Lung (tissue), 12 donors: ENCODE measurements around the gene BCL11A. TPM values are rescaled to one million over a fixed set of nuclear protein-coding genes. Genes with fewer than 3 reads are reported as not detected.

Source experiments
- ATAC-seq: fragments of 200-7000 bp; cut with Tn5 transposase; one replicate; pipeline ENCODE4 v1.9.1; 2020; ENCODE audit warnings: moderate number of reproducible peaks; ENCODE audit not compliant: insufficient read depth, low FRiP score
- DNase-seq, 3 donors: peaks; one replicate each; pipeline ENCODE4 v3.0.0-alpha.2; 2013 to 2017
- H3K27ac ChIP-seq, 2 donors: one replicate each; pipeline ENCODE4 v1.5.1; 2013; ENCODE audit warnings: mild to moderate bottlenecking in 2 of 2, moderate library complexity in 2 of 2, control low read depth in 1 of 2, inconsistent platforms in 1 of 2, low read depth in 1 of 2, low read length in 1 of 2
- H3K27me3 ChIP-seq, 3 donors: one replicate each; pipeline ENCODE4 v1.5.1; 2013; ENCODE audit warnings: low read length in 2 of 3; ENCODE audit not compliant: control insufficient read depth in 3 of 3, insufficient read depth in 3 of 3
- H3K36me3 ChIP-seq, 4 donors: one replicate each; pipeline ENCODE4 v1.5.1; 2013; ENCODE audit warnings: low read length in 4 of 4, mild to moderate bottlenecking in 1 of 4, moderate library complexity in 1 of 4; ENCODE audit not compliant: control insufficient read depth in 4 of 4, insufficient read depth in 4 of 4
- H3K4me1 ChIP-seq, 5 donors: one replicate each; pipeline ENCODE4 v1.5.1; 2013; ENCODE audit warnings: low read length in 5 of 5, mild to moderate bottlenecking in 2 of 5, moderate library complexity in 1 of 5; ENCODE audit not compliant: control insufficient read depth in 5 of 5, insufficient read depth in 5 of 5
- H3K4me3 ChIP-seq: one replicate; pipeline ENCODE4 v1.5.1; 2013; ENCODE audit warnings: mild to moderate bottlenecking, control low read depth, moderate library complexity
- H3K9ac ChIP-seq, 2 donors: one replicate each; pipeline ENCODE4 v1.5.1; 2013; ENCODE audit warnings: low read length in 2 of 2, control low read depth in 1 of 2; ENCODE audit not compliant: insufficient read depth in 1 of 2
- H3K9me3 ChIP-seq, 4 donors: one replicate each; pipeline ENCODE4 v1.5.1; 2013; ENCODE audit warnings: low read length in 3 of 4, mild to moderate bottlenecking in 1 of 4, moderate library complexity in 1 of 4; ENCODE audit not compliant: control insufficient read depth in 4 of 4, insufficient read depth in 3 of 4
- WGBS, 2 donors: extraction: QIAGEN DNeasy Blood & Tissue Kit; methylation state at CpG; one replicate each; pipeline ENCODE4 v1.1.7; 2013; 5-methylcytosine and 5-hydroxymethylcytosine counted together
- polyA plus RNA-seq, 2 donors: library from polyadenylated mRNA; stranded (reverse); fragments of 200-250 nt; gene quantifications; one replicate each; pipeline ENCODE4 v1.2.1, GENCODE V29; 2013
- total RNA-seq, 2 donors: library from RNA; depleted of rRNA in 1 of 2; stranded (reverse); fragments of >200 nt in 1 of 2; gene quantifications; one replicate each; pipeline ENCODE4 v1.2.1, GENCODE V29; 2014 to 2021
- TF ChIP-seq, protein P1 (sequence below): IDR thresholded peaks from 2 replicates; pipeline ENCODE4 v1.5.1; 2012; ENCODE audit warnings: mild to moderate bottlenecking; ENCODE audit errors: control extremely low read depth, extremely low read depth
- donor health status: control.
- donor health status: control.
- donor health status: Bipolar disorder and iron deficiency.
- donor health status: healthy.
- donor health status: DM: yes; HTN: yes; CAD: no.

The BCL11A gene
- total and polyA plus RNA-seq, 4 donors: 1.5 to 21.1 (median 4.7) TPM

- Histone ChIP-seq H3K9ac (peak overlapping the region; percentile 38 to 46), H3K9me3 (no peaks in the 10 kb centered on the region), H3K36me3 (no peaks in the 10 kb centered on the region), H3K27me3 (peaks cover 2 to 47% (median 41%) of the 10 kb centered on the region in 3 donors), H3K4me3 (peak overlapping the region; percentile 36), H3K27ac (peak overlapping the region in 1 of 2 donors; percentile 46), H3K4me1 (peaks cover 0 to 23% (median 12%) of the 10 kb centered on the region in 5 donors)
- TF ChIP-seq, protein P1, sequence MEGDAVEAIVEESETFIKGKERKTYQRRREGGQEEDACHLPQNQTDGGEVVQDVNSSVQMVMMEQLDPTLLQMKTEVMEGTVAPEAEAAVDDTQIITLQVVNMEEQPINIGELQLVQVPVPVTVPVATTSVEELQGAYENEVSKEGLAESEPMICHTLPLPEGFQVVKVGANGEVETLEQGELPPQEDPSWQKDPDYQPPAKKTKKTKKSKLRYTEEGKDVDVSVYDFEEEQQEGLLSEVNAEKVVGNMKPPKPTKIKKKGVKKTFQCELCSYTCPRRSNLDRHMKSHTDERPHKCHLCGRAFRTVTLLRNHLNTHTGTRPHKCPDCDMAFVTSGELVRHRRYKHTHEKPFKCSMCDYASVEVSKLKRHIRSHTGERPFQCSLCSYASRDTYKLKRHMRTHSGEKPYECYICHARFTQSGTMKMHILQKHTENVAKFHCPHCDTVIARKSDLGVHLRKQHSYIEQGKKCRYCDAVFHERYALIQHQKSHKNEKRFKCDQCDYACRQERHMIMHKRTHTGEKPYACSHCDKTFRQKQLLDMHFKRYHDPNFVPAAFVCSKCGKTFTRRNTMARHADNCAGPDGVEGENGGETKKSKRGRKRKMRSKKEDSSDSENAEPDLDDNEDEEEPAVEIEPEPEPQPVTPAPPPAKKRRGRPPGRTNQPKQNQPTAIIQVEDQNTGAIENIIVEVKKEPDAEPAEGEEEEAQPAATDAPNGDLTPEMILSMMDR: no peak
- DNase-seq (peak; percentile 87 to 94 (median 91)), ATAC-seq (no peak)
- WGBS, 2 donors: 1% methylated on average over 43 of the region's 43 CpGs
Observed at GRCh38 chr2:60555066-60555782, 1.8 kb upstream of the BCL11A start.

- TF ChIP-seq, protein P1: no peak
- Histone ChIP-seq H3K9me3 (no peaks in the 10 kb centered on the region), H3K36me3 (no peaks in the 10 kb centered on the region), H3K27ac (peak overlapping the region in 1 of 2 donors; percentile 62), H3K27me3 (peaks cover 2 to 41% (median 37%) of the 10 kb centered on the region in 3 donors), H3K4me1 (peaks cover 0 to 23% (median 12%) of the 10 kb centered on the region in 5 donors), H3K9ac (peak overlapping the region in 1 of 2 donors; percentile 46), H3K4me3 (peak overlapping the region; percentile 36)
- no peak for ATAC-seq
- peak; percentile 62 to 68 (median 67) for DNase-seq
- WGBS, 2 donors: 0% methylated on average over 28 of the region's 28 CpGs
Observed at GRCh38 chr2:60554646-60555065, 1.2 kb upstream of the BCL11A start.

DNA sequence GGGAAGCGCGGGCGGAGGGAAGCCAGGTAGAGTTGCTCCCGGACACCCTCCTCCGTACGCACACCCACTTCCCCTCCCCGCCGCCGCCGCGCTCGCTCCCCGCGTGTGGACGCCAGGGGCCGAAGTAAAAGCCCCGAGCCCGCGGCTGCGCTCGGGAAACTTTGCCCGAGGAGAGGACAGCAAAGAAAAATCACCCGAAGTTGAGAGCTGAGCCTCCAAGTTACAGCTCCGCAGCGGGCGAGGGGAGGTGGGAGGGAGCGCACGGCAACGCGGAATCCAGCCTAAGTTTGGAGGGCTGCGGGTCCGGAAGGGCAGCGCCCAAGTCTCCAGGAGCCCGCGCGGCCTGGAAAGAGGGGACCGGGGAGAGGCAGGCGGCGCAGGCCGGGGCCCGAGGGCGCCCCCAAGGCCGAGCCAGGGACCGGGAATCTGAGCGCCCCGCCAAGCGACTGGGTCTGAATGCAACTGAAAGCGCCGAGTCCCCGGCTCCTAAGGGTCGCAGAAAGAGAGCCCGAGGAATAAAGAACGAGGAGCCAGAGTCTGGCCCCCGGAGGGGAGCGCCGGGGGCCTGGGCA lies 706 bp upstream of the BCL11A start:
- Histone ChIP-seq H3K27ac (peak overlapping the region in 1 of 2 donors; percentile 62), H3K9me3 (no peaks in the 10 kb centered on the region), H3K36me3 (no peaks in the 10 kb centered on the region), H3K4me3 (peak overlapping the region; percentile 36), H3K27me3 (peaks cover 2 to 36% (median 36%) of the 10 kb centered on the region in 3 donors), H3K9ac (peak overlapping the region in 1 of 2 donors; percentile 11), H3K4me1 (peaks cover 0 to 24% (median 12%) of the 10 kb centered on the region in 5 donors)
- WGBS, 2 donors: 0 to 1% methylated on average over 55 to 56 of the region's 56 CpGs
- peak; percentile 59 to 73 (median 69) for DNase-seq
- no peak for ATAC-seq
- TF ChIP-seq, protein P1: no peak
